Activated CD4-positive, alpha-beta memory T cell treated with anti-CD3 and anti-CD28 coated beads, Interleukin-2, amount 10 ng/mL, durations not matched to agents 7 days and 5 days (primary cell): ENCODE data around the gene SOWAHA. TPM values are rescaled to one million over a fixed set of nuclear protein-coding genes. Genes with fewer than 3 reads are reported as not detected.

Experiments used
- CTCF ChIA-PET: fragments of 350-600 bp; sonication (Branson Sonifier 250); formaldehyde crosslinking; loops from one replicate; lab custom pipeline; 2021; ENCODE audit warnings: antibody characterized with exemption, inconsistent platforms; lab: Charles Lee
- POLR2A ChIA-PET: fragments of 350-600 bp; sonication (Branson Sonifier 250); formaldehyde crosslinking; loops from one replicate; lab custom pipeline; 2021; ENCODE audit warnings: antibody characterized with exemption; lab: Charles Lee
- DNase-seq: peaks from one replicate; pipeline ENCODE4 v3.0.0-alpha.2; 2020
- H3K27ac Mint-ChIP-seq: one replicate; pipeline ENCODE4 v1.8.0; 2021; ENCODE audit warnings: mild to moderate bottlenecking, mixed read lengths
- H3K27me3 Mint-ChIP-seq: one replicate; pipeline ENCODE4 v1.8.0; 2021; ENCODE audit warnings: mixed read lengths
- H3K36me3 Mint-ChIP-seq: one replicate; pipeline ENCODE4 v1.8.0; 2021; ENCODE audit warnings: low read depth, mixed read lengths
- H3K4me1 Mint-ChIP-seq: one replicate; pipeline ENCODE4 v1.8.0; 2021; ENCODE audit warnings: mixed read lengths
- H3K4me3 Mint-ChIP-seq: one replicate; pipeline ENCODE4 v1.8.0; 2021; ENCODE audit warnings: mild to moderate bottlenecking, mixed read lengths
- H3K9me3 Mint-ChIP-seq: one replicate; pipeline ENCODE4 v1.8.0; 2021; ENCODE audit warnings: mixed read lengths
- total RNA-seq, 2 experiments: library from RNA; stranded (reverse); gene quantifications; one replicate each; pipeline ENCODE4 v1.2.3, GENCODE V29; 2021

SOWAHA gene
- total RNA-seq = not detected

DNA sequence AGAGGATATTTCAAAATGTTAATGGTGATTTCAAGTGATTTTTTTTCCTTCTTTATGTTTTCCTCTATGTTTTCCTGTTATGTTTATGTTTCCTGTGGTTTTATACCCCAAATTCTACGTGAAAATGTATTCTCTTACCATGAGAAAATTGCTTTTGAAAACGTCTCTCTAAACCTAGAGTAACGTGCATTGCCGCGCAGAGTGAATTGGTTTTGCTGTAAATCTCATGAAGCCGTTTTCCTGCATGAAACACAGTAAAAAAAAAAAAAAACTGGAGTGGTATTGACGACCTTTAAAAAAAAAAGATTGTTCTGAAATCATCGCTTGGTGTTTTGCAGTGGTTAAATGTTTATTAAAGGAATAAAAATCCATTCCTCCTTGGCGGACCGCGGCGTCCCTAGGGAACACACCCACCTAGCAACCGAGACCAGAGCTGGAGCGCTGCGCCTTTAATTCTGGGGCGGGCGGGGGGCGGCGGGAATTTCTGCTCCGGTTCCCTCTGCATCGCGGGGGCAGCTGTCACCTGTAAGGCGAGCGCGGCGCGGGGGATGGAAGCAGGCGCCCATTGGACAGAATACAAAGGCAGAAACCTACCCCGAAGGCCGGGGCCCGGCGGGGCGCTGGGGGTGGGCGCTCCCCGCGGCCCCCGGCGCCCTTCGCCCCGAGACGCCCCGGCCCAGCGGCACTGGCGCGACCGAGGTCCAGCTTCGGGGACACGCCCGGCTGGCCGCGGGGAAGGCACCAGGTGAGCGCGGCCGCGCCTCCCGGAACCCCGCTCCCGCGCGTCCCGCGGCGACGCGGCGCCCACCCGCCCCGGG is at the start of gene SOWAHA:
SOWAHA (plus strand) TSS at position 522 of the 818 bp plus-strand sequence. CDS start 320 bp downstream, outside the sequence.
- ChIA-PET CTCF (interaction anchor here (1.2 to 5.5 kb wide), 3 partner anchors 15 to 307 kb away, joined by 4 to 36 read pairs (median 9); partner anchors contain the start of gene SHROOM1), POLR2A (interaction anchor here (1.0 to 1.4 kb wide), 4 partner anchors 10 to 53 kb away, joined by 3 to 5 read pairs (median 4); partner anchors contain the start of genes GDF9, SHROOM1 and UQCRQ)
- no peak within 1 kb of the TSS for H3K27ac Mint-ChIP-seq
- H3K36me3 Mint-ChIP-seq = no peaks in the 10 kb centered on the region
- peak within 1 kb of the TSS; percentile 56 for H3K4me3 Mint-ChIP-seq
- no peak for DNase-seq
- H3K9me3 Mint-ChIP-seq = no peaks in the 10 kb centered on the region
- H3K4me1 Mint-ChIP-seq = peaks cover 12% of the 10 kb centered on the region
- H3K27me3 Mint-ChIP-seq = peaks cover 49% of the 10 kb centered on the region

DNA sequence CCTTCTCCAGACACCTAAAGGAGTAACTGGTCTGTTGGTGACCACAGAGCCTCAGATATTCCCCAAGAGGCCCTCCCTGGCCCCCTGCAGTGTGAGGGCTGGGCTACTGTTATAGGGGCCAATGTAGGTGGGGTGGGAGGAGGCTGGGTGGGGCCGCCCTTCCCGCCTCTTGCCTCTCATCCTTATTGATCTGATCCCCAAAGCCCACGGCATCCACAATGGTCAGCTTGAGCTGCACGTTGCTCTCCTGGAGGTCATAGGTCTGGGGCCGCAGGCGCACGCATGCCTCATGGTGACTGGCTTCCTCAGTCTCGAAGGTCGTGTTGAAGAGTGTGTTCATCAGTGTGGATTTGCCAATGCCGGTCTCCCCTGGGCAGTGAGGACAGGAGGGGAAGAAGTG is 49.1 kb upstream of the SOWAHA start:
- Mint-ChIP-seq H3K4me1 (no peaks in the 10 kb centered on the region), H3K4me3 (no peak overlapping the region), H3K9me3 (no peaks in the 10 kb centered on the region), H3K27ac (no peak overlapping the region), H3K36me3 (peaks cover 7% of the 10 kb centered on the region), H3K27me3 (no peaks in the 10 kb centered on the region)
- POLR2A ChIA-PET = interaction anchor here (0.9 kb wide), 1 partner anchor 9 kb away, joined by 3 read pairs; no protein-coding TSS in a partner anchor
- no peak for DNase-seq
- CTCF ChIA-PET = interaction anchor here (1.1 kb wide), 1 partner anchor 238 kb away, joined by 3 read pairs; no protein-coding TSS in a partner anchor

DNA sequence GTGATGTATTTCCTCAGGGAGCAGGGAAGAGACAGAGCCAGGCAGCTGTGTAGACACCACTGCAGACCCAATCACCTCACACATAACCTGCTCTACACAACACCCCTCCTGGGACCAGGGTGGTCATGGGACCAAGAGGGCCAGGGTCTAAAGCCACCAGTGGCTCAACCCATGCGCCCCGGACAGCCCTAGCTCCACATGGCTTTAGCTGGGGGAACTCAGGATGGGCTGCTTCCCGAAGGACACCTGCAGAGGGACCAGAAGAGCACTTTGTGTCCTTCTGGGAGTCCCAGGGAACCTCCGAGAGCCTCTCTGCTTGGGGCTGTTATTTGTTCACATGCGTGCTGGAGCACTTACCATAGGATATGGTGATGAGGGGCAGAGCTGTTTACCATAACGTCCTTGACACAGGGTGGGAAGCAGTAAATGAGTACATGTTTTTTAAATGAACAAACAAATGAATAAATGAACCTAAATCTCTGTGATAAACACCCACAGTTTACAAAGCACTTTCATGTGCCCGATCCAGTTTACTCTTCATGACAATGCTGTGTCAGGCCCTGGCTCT is 48.3 kb upstream of the SOWAHA start:
- ChIA-PET CTCF (interaction anchor here (1.1 kb wide), 1 partner anchor 239 kb away, joined by 3 read pairs; no protein-coding TSS in a partner anchor), POLR2A (no interaction called here)
- H3K9me3 Mint-ChIP-seq = no peaks in the 10 kb centered on the region
- no peak for DNase-seq
- no peak overlapping the region for H3K4me3 Mint-ChIP-seq
- H3K4me1 Mint-ChIP-seq = no peaks in the 10 kb centered on the region
- no peaks in the 10 kb centered on the region for H3K27me3 Mint-ChIP-seq
- H3K36me3 Mint-ChIP-seq = peaks cover 7% of the 10 kb centered on the region
- H3K27ac Mint-ChIP-seq = no peak overlapping the region

DNA sequence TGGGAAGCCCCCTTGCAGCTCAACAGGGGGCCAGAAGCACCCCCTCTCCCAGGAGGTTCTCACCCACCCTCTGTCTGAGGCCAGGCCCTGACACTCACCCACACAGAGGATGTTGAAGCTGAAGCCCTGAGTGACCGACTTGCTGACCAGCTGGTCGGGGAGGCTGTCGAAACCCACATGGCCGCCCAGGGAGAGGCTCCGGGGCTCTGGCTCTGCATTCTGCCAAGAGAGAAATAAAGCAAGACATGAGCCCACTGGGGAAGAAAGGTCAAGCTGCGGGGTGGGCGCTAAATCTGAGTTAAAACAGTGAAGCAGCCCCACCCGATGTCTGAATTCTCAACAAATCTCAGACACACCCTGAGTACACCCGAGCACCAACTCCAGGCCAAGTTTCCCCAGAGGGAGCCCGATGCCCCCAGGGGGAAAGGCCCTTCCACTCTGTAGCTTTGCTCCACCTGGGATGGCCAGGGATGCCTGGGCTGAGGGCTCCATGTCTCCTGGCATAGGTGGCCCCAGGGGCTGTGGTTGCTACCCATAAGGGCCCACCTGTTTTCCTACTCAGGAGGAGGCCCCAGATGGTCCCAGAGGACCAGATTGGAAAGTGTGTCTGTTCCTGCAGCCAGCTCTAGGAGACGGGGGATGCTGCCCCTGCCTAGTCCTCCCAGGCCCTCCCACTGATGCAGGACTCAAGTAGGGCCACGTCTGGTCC is 47.6 kb upstream of the SOWAHA start:
- no peaks in the 10 kb centered on the region for H3K27me3 Mint-ChIP-seq
- ChIA-PET POLR2A (interaction anchor here (0.9 kb wide), 1 partner anchor 11 kb away, joined by 3 read pairs; no protein-coding TSS in a partner anchor), CTCF (no interaction called here)
- DNase-seq = no peak
- H3K36me3 Mint-ChIP-seq = peaks cover 7% of the 10 kb centered on the region
- H3K9me3 Mint-ChIP-seq = no peaks in the 10 kb centered on the region
- no peak overlapping the region for H3K27ac Mint-ChIP-seq
- H3K4me3 Mint-ChIP-seq = no peak overlapping the region
- H3K4me1 Mint-ChIP-seq = no peaks in the 10 kb centered on the region

DNA sequence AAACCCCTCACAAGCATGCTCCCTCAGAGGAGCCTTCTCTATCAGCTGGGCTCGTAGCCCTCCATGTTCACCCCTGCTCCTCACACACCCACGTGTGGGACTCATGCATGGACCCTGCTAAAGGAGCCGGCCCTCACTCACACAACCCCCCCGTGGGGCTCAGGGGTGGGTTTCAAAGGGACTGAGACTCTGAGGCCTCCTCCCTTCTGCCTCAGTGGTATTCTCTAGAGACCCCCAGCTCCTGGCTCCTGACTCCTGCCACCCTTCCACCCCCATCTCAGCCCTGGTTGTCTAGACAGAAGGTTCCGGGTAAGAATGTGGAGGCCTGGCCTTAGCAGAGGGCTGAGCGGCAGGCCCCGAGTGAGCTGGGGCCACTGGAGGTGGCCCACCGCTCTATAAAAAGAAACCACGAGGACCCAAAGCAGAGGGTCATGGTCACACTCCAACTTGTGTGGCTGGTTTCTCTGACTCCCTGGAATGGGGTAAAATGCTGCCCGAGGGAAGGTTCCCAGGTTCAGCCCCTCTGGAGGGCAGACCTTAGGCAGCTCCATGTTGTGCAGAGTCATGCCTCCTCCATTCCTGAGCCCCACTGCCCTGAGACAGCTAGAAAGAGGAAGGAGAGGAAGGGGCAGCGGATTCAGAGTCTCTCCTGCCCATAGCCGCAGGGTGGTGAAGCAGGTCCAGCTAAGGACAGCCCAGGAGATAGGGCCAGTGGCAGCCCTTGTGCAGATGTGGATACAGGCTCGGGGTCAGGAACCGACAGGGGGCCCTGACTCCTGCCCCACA is 46.9 kb upstream of the SOWAHA start:
- Mint-ChIP-seq H3K4me1 (no peaks in the 10 kb centered on the region), H3K27ac (no peak overlapping the region), H3K27me3 (no peaks in the 10 kb centered on the region), H3K36me3 (peaks cover 7% of the 10 kb centered on the region), H3K4me3 (no peak overlapping the region), H3K9me3 (no peaks in the 10 kb centered on the region)
- POLR2A ChIA-PET = interaction anchor here (0.9 kb wide), 1 partner anchor 11 kb away, joined by 3 read pairs; no protein-coding TSS in a partner anchor
- no peak for DNase-seq
- CTCF ChIA-PET = no interaction called here

DNA sequence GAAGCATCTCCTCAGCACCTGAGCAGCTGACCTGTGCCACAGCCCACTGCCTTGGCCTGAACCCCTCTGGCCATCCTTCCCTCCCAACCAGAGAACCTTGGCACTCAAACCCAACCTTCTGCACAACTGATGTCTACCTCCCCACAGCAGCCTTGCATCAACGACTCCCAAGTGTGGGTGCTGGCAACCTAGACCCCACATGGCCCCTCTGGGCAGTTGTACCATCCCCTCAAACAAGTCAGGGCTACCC is 46.4 kb upstream of the SOWAHA start:
- H3K4me3 Mint-ChIP-seq = no peak overlapping the region
- H3K36me3 Mint-ChIP-seq = peaks cover 7% of the 10 kb centered on the region
- no peak overlapping the region for H3K27ac Mint-ChIP-seq
- H3K27me3 Mint-ChIP-seq = no peaks in the 10 kb centered on the region
- POLR2A ChIA-PET = interaction anchor here (0.9 kb wide), 1 partner anchor 9 kb away, joined by 3 read pairs; no protein-coding TSS in a partner anchor
- no peaks in the 10 kb centered on the region for H3K4me1 Mint-ChIP-seq
- CTCF ChIA-PET = interaction anchor here (0.6 to 1.4 kb wide), 2 partner anchors 20 to 270 kb away, joined by 3 to 4 read pairs; partner anchors contain the start of gene CCNI2
- no peaks in the 10 kb centered on the region for H3K9me3 Mint-ChIP-seq
- DNase-seq = no peak

DNA sequence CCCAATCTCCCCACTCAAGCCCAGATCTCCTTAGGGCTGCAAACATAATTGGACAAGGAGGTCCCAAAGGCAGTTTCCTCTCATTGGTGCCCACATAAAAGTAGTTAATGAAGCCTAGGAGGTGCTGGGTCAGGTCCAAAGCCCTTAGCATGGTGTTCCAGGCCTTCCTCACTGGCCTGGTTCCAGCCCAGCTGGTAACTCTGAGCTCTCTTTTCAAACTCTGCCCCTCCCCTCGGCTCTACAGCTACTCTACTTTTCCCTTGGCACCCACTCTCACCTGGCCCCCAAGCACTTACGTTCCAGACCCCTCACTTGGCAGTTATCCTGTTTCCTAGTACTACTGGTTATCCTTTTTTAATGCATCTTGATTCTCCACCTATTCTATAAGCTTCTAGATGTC is 46.0 kb upstream of the SOWAHA start:
- no peak overlapping the region for H3K27ac Mint-ChIP-seq

DNA sequence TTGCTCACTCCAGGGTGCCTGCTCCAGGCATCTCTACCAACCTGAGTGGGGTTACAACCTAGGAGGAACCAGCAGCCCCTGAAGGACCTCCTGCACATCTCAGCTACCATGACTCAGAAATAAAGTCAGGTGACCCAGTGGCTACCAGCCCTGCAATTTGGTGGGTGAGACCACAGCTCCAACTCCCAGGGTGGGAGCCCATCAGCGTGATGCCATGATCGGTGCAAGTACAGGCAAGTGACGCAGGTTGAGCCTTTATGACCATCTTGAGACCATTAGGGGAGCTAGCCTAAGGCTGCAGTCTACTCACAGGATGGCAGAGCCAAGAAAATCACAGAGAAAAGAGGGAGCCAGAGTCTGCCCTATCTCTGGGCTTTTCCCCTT is 44.6 kb upstream of the SOWAHA start:
- ChIA-PET POLR2A (no interaction called here), CTCF (no interaction called here)
- Mint-ChIP-seq H3K27me3 (no peaks in the 10 kb centered on the region), H3K36me3 (peaks cover 3% of the 10 kb centered on the region), H3K4me1 (no peaks in the 10 kb centered on the region), H3K27ac (no peak overlapping the region), H3K4me3 (no peak overlapping the region), H3K9me3 (no peaks in the 10 kb centered on the region)
- no peak for DNase-seq

More for the DNA sequence above, 46.0 kb upstream of the SOWAHA start:
- ChIA-PET POLR2A (interaction anchor here (0.9 kb wide), 1 partner anchor 9 kb away, joined by 3 read pairs; no protein-coding TSS in a partner anchor), CTCF (interaction anchor here (0.6 to 1.4 kb wide), 3 partner anchors 20 to 271 kb away, joined by 3 to 4 read pairs (median 3); partner anchors contain the start of gene CCNI2)
- Mint-ChIP-seq H3K9me3 (no peaks in the 10 kb centered on the region), H3K27me3 (no peaks in the 10 kb centered on the region), H3K36me3 (peaks cover 7% of the 10 kb centered on the region), H3K4me1 (no peaks in the 10 kb centered on the region), H3K4me3 (no peak overlapping the region)
- DNase-seq = no peak

DNA sequence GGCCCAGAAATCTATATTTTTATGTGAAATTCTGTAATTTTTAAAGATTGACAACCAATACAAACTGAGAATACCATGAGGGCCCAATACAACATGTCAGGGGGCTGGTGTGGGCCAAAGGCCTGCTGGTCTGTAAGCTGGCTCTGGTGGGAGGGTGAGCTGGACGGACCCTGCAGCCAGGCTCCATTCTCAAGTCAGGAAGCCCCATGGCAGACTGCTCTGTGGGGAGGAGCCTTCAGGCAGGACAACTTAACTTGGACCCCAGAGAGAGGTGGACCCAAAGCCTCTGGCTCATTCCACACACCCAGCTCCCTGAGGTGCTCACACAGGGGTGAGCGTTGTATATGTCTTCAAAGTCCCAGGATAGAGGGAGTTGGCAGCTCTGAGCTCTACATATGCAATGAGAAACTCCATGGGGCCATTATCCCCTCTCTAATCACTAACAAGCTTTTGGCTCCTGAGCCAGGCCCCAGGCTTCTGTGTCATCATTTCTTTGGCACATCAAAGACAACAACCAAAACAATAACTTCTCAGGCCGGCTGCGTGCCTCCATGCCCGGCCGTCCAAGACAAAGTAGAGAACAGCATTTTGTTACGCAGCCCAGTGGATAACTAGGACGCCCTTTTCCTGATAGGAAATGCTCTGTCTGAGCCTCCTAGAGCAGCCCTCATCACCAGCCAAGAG is 42.5 kb upstream of the SOWAHA start:
- ChIA-PET CTCF (no interaction called here), POLR2A (no interaction called here)
- Mint-ChIP-seq H3K4me3 (no peak overlapping the region), H3K4me1 (peaks cover 5% of the 10 kb centered on the region), H3K27me3 (no peaks in the 10 kb centered on the region), H3K27ac (no peak overlapping the region), H3K36me3 (no peaks in the 10 kb centered on the region), H3K9me3 (no peaks in the 10 kb centered on the region)
- DNase-seq = no peak

DNA sequence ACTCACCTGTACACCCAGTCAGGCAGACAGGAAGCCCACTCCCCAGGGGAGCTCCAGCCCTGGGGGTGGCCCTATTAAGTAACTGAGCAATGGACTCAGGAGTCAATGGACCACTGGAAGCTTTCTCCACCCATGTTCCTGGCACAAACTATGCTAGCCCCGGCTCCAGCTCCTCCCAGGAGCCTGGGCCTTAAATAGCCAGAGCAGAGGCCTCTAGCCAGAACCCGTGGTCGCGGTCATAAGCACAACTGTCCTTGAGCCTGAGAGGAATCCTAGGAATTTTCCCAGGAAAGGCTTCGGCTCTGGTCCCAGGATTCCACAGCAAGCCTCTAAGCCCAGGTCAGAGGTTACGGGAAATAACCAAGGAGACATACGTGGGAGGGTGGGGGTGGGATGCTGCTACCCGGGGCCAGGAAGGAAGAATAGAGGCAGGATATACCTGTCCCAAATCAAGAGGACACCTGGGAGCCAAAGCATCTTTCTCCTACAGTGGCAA is 41.6 kb upstream of the SOWAHA start:
- CTCF ChIA-PET = no interaction called here
- H3K36me3 Mint-ChIP-seq = no peaks in the 10 kb centered on the region
- no peak overlapping the region for H3K27ac Mint-ChIP-seq
- no peak overlapping the region for H3K4me3 Mint-ChIP-seq
- H3K27me3 Mint-ChIP-seq = no peaks in the 10 kb centered on the region
- peaks cover 10% of the 10 kb centered on the region for H3K4me1 Mint-ChIP-seq
- POLR2A ChIA-PET = no interaction called here
- H3K9me3 Mint-ChIP-seq = no peaks in the 10 kb centered on the region
- no peak for DNase-seq

DNA sequence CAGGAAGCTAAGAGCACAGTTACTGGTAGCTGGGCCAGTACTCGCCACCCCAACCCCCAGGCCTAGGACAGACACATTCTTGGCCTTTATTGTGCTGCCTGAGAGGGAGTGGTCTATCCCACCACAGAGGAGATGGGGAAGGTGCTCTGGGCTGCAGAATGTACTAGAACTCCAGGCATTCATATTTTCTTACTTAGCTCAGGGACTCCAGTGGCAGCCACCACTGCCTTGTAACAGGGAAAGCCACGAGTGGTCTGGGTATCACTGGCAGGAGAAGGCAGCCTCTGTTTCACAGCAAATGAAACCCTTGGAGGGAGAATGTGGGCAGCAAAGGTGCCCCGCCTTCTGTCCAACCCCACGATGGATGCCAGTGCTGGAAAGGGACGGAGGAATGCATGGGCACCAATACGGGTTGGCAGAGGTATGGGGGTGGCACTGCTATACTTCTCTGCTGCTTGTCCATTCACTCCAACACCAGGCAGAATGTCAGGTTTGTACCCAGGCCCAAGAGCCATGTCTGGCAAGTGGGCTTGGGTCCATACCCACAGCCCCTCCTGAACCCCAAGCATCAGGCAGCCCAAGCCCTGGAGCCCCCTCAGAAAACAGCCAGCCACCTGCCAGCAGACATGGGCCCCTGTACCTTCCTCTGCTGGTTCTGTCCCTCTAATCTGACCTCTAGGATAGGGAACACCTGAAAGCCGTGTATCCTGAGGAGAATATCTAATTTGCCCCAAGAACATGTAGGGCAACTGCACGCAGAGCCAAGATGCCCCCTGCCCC is 40.6 kb upstream of the SOWAHA start:
- Mint-ChIP-seq H3K9me3 (no peaks in the 10 kb centered on the region), H3K4me1 (peaks cover 10% of the 10 kb centered on the region), H3K4me3 (no peak overlapping the region), H3K27ac (no peak overlapping the region), H3K27me3 (no peaks in the 10 kb centered on the region), H3K36me3 (no peaks in the 10 kb centered on the region)
- CTCF ChIA-PET = no interaction called here
- POLR2A ChIA-PET = interaction anchor here (1.5 kb wide), 1 partner anchor 9 kb away, joined by 3 read pairs; no protein-coding TSS in a partner anchor
- DNase-seq = no peak
